Kasumi-1 (cell line): Measurements from ENCODE around the gene ITPR2.
A peak's percentile ranks its signal among the peaks of the same experiment; 100 is the strongest.
"Not testable (repeated sequence)": the region's sequence is repeated elsewhere in the genome, so short reads cannot be mapped to it uniquely, and the experiment has no call there.

ENCODE experiments used
- DNase-seq, 2 experiments: peaks; one replicate each; lab custom pipeline; 2025; lab: John Stamatoyannopoulos, UW

Gene ITPR2

GRCh38 chr12:26338586-26339572 lies 494.1 kb downstream of the ITPR2 start:
- DNase-seq: no peak

- no peak for DNase-seq
Observed at GRCh38 chr12:26335651-26336050, 497.3 kb downstream of the ITPR2 start.

- no peak for DNase-seq
Observed at GRCh38 chr12:26334621-26335124, 498.3 kb downstream of the ITPR2 start.

- DNase-seq: no peak
Observed at GRCh38 chr12:26331960-26332359, 501.0 kb downstream of the ITPR2 start.

- DNase-seq: no peak
Observed at GRCh38 chr12:26331136-26331535, 501.9 kb downstream of the ITPR2 start.

GRCh38 chr12:26327975-26328644 lies 504.9 kb downstream of the ITPR2 start:
- DNase-seq: peak; percentile 85 to 89

GRCh38 chr12:26323673-26324072 lies 509.3 kb downstream of the ITPR2 start:
- no peak for DNase-seq

GRCh38 chr12:26319511-26319910 lies 513.5 kb downstream of the ITPR2 start:
- no peak for DNase-seq

GRCh38 chr12:26318661-26319068 lies 514.3 kb downstream of the ITPR2 start:
- no peak for DNase-seq

GRCh38 chr12:26317942-26318575 lies 514.9 kb downstream of the ITPR2 start:
- DNase-seq: no peak

- DNase-seq: not testable (repeated sequence)
Observed at GRCh38 chr12:26314103-26314502, 518.9 kb downstream of the ITPR2 start.

- not testable (repeated sequence) for DNase-seq
Observed at GRCh38 chr12:26310489-26310888, 522.5 kb downstream of the ITPR2 start.

- no peak for DNase-seq
Observed at GRCh38 chr12:26309634-26310033, 523.4 kb downstream of the ITPR2 start.

- DNase-seq: no peak
Observed at GRCh38 chr12:26304273-26304672, 528.7 kb downstream of the ITPR2 start.

GRCh38 chr12:26303418-26303817 lies 529.6 kb downstream of the ITPR2 start:
- DNase-seq: no peak

- no peak for DNase-seq
Observed at GRCh38 chr12:26302776-26303175, 530.2 kb downstream of the ITPR2 start.

- DNase-seq: no peak
Observed at GRCh38 chr12:26299751-26300150, 533.2 kb downstream of the ITPR2 start.

- DNase-seq: peak; percentile 89 to 92
Observed at GRCh38 chr12:26298785-26299621, 534.0 kb downstream of the ITPR2 start.

GRCh38 chr12:26297396-26298070 lies 535.5 kb downstream of the ITPR2 start:
- no peak for DNase-seq

- no peak for DNase-seq
Observed at GRCh38 chr12:26295001-26295400, 538.0 kb downstream of the ITPR2 start.

GRCh38 chr12:26293612-26294011 lies 539.4 kb downstream of the ITPR2 start:
- DNase-seq: no peak
